CD4-positive, alpha-beta T cell treated with Interleukin-15 for 1 hour (primary cell): ENCODE results near the gene KCNAB1.
"Not testable (repeated sequence)": the region's sequence is repeated elsewhere in the genome, so short reads cannot be mapped to it uniquely, and the experiment has no call there.

Source experiments
- DNase-seq: peaks from one replicate; pipeline ENCODE4 v3.0.0-alpha.2; 2020

KCNAB1 gene

DNA sequence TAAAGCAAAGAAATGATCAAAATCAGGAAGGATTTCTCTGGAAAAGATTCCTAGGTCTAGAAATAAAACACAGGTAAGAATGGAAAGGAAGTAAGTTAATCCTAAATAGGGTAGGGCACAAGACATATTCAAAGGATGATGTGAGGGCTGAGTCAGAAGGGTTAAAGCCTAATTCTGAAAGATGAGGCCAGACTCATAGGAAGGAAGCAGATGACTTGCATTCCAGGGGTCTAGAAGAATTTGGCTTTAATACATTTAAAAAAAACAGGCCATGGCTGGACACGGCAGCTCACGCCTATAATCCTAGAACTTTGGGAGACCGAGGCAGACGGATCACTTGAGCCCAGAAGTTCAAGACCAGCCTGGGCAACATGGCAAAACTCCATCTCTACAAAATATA is 431.4 kb downstream of the KCNAB1 start:
- no peak for DNase-seq

DNA sequence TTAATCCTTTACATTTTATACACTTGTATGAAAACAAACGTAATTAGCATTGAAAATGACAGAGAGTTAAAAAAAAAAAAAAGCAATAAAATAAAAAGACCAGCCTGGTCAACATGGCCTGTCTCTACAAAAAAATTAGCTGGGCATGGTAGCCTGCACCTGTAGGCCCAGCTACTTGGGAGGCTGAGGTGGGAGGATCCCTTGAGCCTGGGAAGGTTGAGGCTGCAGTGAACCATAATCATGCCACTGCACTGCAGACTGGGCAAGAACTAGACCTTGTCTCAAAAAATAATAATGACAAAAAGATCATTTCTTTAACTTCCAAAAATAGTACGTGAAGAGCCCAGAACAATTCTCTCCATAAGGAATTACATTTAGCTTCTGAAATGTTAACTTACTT is 432.6 kb downstream of the KCNAB1 start:
- DNase-seq, result no peak

GRCh38 chr3:156553705-156554356 is 433.5 kb downstream of the KCNAB1 start:
- DNase-seq, result no peak

- no peak for DNase-seq
Measured at GRCh38 chr3:156554515-156554841, 434.1 kb downstream of the KCNAB1 start.

GRCh38 chr3:156554842-156555687 is 434.7 kb downstream of the KCNAB1 start, which contains the start of gene SSR3:
Gene SSR3 (minus strand): TSS chr3:156555117. CDS start chr3:156555089, 28 bp downstream.
- peak; percentile 99 for DNase-seq

DNA sequence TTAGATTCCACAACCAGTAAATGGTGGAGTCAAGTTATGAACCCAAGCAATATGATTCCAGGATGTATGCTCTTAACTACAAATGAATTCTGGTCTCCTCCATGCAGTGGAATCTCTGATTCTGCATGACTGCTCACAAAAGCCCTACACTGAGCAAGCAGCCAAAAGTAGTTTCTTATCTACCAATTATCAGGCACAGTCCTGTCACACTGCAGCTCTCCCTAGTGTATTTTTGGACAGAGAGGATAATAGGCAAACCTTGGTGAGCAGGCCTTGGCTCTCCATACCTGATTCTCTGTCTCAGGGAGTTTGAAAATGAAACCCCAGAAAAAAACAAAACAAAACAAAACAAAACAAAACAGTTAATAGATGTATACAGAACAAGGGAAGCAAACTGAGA is 438.0 kb downstream of the KCNAB1 start:
- no peak for DNase-seq

DNA sequence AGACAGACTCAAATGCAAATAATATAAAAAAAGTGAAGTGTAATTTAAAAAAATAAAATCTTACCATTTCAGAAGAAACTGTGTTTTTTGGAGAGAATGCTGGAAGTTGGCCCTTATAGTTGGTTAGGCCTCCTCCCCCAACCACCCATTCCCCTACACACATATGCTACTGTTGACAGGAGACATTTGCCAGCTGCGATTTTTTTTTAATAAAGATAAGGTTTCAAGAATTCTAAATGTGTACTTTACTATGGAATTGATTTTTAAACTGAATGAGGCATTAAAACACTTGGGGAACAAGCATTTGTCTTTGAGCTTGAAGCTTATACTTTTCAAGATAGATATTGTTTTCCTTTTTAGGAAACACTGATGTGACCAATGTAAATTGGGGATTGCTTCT is 438.9 kb downstream of the KCNAB1 start:
- no peak for DNase-seq

DNA sequence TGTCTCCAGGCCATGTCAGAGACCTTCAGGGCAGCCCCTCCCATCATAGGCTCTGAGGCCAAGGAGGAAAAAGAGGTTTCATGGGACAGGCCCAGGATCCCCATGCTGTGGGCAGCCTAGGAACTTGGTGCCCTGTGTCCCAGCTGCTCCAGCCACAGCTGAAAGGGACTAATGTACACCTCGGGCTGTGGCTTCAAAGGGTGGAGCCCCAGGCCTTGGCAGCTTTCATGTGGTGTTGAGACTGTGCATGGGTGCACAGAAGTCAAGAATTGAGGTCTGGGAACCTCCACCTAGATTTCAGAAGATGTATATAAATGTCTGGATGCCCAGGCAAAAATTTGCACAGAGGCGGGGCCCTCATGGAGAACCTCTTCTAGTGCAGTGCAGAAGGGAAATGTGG is 441.2 kb downstream of the KCNAB1 start:
- no peak for DNase-seq

DNA sequence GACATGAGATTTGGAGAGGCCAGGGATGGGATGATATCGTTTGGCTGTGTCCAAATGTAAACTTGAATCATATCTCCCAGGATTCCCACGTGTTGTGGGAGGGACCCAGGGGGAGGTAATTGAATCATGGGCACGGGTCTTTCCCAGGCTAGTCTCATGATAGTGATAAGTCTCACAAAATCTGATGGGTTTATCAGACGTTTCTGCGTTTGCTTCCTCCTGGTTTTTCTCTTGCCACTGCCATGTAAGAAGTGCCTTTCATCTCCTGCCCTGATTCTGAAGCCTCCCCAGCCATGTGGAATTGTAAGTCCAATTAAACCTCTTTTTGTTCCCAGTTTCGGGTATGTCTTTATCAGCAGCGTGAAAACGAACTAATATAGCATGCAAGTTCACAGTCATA is 442.1 kb downstream of the KCNAB1 start:
- DNase-seq, result not testable (repeated sequence)

DNA sequence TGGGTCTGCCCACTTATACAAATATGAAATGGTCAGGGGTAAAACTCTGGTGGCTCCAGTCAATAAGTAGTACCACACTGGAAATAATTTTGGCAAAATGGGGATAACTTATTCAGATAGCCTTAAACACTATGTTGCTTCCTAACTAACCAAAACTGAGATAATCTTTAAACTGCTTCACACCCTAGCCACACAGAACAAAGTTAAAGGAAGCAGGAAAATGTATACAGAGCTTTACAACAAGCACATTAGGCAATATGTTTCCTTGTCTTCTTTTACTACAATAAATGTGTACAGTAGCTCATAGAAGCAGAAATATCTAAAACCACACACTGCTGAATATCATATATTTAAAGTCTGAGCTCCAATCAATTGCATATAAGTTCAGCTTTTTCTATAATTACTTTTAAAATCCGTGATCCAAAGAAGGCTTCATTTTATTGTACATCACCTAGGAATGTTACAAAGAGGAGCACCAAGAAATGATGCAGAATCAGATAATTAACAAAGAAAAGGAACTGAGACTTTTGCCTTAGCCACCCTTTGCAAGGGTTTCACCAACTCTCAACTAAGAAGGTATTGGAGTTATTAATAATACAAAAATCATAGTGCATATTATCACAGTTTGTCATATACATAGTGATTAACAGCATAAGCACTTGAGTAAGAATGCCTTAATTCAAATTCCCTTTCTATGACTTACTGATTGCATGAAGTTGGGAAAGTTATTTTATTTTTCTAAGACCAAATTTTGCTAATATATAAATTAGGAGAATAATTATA is 443.7 kb downstream of the KCNAB1 start:
- no peak for DNase-seq

GRCh38 chr3:156569016-156569415 is 448.6 kb downstream of the KCNAB1 start:
- DNase-seq, result not testable (repeated sequence)

GRCh38 chr3:156569881-156570280 is 449.5 kb downstream of the KCNAB1 start:
- not testable (repeated sequence) for DNase-seq

DNA sequence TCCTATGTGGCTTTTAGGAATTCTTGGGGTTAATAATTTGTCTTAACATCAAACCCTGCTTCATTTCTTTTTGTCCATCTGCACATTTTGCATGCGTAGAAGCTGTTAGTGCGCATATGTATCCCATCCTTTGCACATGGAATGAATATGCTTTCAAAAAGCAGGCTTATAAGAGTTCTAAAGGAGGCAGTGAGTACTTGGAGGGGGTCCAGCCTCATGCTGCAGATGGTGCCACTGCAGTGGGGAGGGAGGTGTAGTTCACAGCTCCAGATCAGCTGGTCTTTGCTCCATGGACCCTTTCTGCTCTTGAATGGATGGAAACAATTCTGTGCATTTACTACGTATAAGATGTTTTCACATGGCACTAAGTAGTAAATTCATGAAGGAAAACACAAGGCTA is 455.3 kb downstream of the KCNAB1 start:
- no peak for DNase-seq

DNA sequence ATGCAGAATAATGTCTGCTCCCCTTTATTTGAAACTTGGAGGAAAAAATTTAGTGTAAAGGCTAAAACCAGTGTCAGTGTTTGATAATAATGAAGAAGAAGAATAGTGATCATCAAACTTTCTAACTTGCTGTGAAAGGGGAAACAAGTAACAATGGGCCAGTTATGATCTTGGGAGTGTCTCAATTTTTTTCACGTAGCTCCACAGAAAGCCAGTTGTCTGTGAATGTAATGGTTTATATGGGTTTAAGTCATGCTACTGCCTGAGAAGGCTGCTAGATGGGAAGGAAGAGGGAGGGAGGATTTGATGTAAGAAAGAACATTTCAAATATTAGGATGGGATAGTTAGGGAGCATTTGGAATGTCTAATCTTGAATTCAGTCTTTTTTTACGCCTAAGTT is 455.7 kb downstream of the KCNAB1 start:
- DNase-seq, result no peak

GRCh38 chr3:156576651-156577348 is 456.4 kb downstream of the KCNAB1 start:
- DNase-seq, result no peak

GRCh38 chr3:156577736-156578135 is 457.4 kb downstream of the KCNAB1 start:
- no peak for DNase-seq

- DNase-seq, result no peak
Measured at GRCh38 chr3:156579427-156579851, 459.1 kb downstream of the KCNAB1 start.

GRCh38 chr3:156581033-156581432 is 460.7 kb downstream of the KCNAB1 start:
- no peak for DNase-seq

DNA sequence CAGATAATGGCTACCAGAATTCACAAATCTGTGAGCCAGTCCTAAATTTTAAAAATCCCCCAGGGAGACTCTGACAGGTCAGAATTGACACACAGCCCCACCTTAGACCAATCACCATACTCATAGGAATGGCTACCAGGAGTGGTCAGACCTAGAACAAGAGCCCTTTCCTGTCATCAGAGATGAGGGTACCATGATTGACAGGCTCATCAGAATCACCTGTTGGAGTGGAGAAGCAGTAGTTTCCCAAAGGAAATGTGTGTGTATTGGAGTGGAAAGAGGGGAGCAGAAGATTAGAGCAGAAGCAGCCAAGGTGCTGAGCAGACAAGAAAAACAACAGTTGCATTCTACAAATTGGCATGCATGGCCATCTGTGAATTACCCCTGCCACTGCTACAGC is 461.6 kb downstream of the KCNAB1 start:
- DNase-seq, result no peak

GRCh38 chr3:156582532-156583183 is 462.3 kb downstream of the KCNAB1 start:
- no peak for DNase-seq

DNA sequence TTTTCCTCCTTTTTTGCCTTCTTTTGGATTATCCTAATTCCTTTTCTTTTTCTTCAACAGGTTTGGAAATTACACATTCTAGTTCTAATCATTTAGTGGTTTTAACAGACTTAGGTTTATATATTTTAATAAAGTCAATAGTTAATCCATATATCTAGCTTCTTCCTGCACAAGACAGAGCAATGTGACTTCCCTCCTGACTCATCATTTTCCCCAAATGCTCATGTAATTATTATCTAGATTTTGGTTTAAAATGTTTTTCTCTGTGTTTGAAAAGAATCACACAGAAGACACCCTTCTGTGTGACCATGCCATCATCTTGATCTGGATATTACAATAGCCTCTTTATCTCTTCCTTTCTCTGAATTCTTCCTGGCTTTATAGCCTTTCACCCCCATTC is 463.1 kb downstream of the KCNAB1 start:
- DNase-seq, result no peak
